GM18519 (cell line): ENCODE results near the gene PLRG1.

Experiments used
- ATAC-seq: cut with Tn5 transposase; IDR thresholded peaks from one replicate; pipeline ENCODE4 v1.9.1; 2021; ENCODE audit warnings: mild to moderate bottlenecking, moderate library complexity; ENCODE audit not compliant: unreplicated experiment, low FRiP score

The PLRG1 gene

GRCh38 chr4:154527308-154527707 is 22.9 kb downstream of the PLRG1 start:
- no peak for ATAC-seq

DNA sequence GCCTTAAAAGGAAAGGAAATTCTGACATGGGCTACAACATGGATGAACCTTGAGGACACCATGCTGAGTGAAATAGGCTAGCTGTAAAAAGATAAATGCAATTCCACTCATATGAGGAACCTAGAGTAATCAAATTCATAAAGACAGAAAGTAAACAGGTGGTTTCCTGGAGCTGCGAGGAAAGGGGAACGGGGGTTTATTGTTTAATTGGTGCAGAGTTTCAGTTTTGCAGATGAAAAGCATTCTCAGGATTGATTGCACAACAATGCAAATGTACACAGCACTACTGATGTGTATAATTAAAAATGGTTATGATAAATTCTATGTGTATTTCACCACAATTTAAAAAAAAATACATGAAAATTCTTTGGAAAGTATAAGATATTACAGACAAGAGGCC is 24.0 kb downstream of the PLRG1 start:
- peak; percentile 58 for ATAC-seq

GRCh38 chr4:154521607-154522006 is 28.6 kb downstream of the PLRG1 start:
- ATAC-seq, result no peak

DNA sequence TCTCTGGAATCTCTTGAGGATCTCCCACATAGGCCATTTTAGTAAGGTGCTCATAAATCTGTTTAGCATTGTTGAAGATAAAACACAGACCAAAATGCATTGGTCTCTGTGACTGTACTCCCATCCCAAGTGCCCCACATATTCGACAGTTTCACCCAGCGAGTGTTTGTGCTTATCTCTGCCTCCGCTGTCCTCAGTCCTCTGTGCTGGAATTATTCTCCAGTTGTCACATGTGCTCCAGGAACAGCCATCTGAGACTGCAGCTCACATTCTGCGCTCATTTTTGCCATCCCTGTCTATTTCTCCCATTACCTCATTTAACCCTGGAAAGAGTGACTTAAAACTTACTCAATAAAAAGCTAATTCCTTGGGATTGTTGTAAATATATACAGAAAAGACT is 31.0 kb downstream of the PLRG1 start:
- no peak for ATAC-seq

DNA sequence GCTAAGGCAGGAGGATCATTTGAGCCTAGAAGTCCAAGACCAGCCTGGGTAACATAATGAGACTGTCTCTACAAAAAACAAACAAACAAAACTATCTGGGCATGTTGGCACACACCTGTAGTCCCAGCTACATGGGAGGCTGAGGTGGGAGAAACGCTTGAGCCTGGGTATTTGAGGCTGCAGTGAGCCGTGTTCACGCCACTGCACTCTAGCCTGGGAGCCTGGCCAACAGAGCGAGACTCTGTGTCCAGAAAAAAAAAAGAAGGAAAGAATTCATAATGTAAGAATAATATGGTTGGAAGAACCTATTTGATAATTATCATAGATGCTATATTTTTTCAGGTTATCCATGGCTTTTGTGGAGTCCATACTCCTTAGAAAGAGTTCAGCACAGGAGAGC is 32.6 kb downstream of the PLRG1 start:
- ATAC-seq, result no peak

GRCh38 chr4:154516318-154517029 is 33.7 kb downstream of the PLRG1 start:
- no peak for ATAC-seq

- no peak for ATAC-seq
Measured at GRCh38 chr4:154511981-154512380, 38.2 kb downstream of the PLRG1 start.

GRCh38 chr4:154511548-154511947 is 38.7 kb downstream of the PLRG1 start:
- no peak for ATAC-seq

- no peak for ATAC-seq
Measured at GRCh38 chr4:154507156-154507555, 43.0 kb downstream of the PLRG1 start.

- no peak for ATAC-seq
Measured at GRCh38 chr4:154506253-154506652, 43.9 kb downstream of the PLRG1 start.

- ATAC-seq, result no peak
Measured at GRCh38 chr4:154503598-154503997, 46.6 kb downstream of the PLRG1 start.

GRCh38 chr4:154502111-154502510 is 48.1 kb downstream of the PLRG1 start:
- ATAC-seq, result no peak

DNA sequence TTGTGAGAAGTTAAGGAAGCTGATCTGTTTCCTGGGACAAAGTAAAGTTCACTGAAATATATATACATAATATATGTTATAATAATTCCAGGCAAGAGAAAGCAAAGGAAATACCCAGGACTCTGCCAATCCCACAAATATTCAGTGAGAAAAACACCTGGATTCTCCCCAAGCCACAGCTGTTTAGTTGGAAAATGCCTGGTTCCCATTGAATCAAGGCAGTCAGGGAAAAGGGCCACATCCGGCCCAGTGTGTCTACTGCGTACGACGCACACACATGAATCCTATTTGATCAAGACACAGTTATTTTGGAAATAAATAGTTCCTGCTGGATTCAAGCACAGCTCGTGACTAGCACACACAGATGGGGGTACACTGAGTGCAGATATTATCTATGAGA is 52.3 kb downstream of the PLRG1 start:
- ATAC-seq, result no peak

GRCh38 chr4:154495867-154496266 is 54.3 kb downstream of the PLRG1 start:
- no peak for ATAC-seq

DNA sequence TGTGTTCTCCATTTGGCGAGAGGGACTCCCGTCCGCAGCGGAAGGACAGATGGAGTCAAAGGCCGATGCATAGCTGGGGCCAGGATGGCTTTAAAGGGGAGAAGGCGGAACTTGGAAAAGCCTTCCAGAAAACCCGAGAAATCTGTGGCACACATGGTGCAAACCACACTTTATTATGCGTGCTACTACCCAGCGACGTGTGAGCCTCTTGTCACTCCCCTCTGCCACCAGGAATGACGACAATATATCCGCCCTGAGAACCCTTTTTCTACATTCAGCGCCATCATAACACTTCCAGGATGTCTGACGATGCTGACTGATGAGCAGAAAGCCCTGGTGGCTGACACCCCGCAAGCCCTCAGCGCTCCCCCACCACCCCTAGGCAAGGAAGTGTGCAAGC is 57.9 kb downstream of the PLRG1 start:
- no peak for ATAC-seq

DNA sequence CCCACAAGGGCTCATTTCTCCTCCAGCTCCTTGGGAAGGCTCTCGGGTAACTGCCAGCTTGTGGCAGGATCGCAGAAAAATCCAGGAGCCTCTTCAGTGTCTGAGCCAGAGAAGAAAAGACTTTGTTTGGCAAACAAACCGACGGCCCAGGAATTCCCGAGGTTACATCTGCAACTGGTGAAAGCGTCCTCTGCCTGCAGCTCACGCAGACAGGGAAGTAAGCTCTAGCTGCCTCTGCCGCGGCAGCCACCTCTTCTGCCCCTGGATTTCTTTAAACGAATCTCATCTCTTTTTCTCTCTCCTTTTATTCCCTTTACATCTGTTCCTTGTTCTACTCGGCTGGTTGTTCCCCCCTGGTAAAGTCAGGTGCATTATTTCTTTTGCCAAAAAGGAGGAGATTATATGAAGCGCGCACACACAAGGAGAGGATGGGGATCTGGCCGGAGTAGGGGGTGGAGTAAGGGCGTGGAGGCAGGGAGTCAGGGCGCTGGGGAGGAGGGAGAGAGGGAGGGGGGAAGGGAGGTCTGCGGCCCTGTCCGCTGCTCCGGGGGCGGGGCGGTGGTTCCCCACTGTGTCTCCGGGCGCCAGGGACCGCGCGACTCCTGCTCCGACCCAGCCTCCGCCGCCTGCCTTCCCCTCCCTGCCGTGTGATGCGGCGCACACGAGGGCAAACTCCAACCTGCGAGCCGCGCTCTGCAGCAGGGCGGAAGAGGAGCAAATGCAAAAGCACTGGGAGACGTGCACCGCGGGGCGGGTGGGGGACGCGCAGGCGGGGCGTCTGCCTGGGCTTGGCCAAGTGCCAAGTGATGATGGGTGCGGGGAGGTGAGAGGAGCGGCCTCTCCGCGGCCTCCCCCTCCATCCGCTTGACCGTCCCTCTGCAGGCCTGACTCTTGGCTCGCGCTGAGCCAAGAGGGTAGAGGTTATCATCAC is 58.6 kb downstream of the PLRG1 start, which contains the start of gene DCHS2:
DCHS2 (minus strand) TSS at position 459 of the 931 bp plus-strand sequence; CDS start at position 15, 444 bp downstream.
- peak; percentile 55 for ATAC-seq

DNA sequence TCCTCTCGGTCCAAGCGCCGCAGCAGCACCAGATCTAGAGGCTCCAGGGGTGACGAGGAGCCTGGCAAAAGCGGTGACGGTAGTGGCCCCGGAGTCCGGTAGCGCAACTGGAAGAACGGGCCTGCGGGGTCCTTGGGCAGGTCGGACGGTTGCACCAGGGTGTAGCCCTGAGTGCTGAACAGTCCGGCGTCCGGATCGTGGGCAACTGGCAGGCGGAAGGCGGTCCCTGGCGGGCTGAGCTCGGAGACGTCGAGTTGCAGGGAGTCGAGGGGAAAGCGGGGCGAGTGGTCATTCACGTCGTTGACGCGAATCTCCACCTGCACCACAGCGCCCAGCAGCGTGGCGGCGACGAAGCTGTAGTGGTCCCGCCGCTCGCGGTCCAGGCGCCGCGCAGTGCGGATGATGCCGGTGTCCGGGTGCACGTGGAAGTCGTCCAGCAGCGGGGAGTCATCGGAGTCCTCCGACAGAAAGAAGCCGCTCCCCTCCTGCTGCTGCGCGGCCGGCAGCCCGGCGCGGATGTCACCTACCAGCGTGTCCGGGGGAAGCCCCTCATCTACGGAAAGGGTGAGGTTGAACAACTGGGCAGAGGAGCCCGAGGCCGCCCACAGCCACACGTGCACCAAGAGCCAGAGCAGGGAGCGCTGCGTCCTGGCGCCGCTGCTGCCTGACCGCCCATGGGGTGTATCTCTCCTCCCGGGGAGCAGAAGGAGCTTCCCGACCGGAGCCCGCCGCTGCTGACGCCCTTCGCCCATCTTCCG is 59.4 kb downstream of the PLRG1 start:
- ATAC-seq, result peak; percentile 39

DNA sequence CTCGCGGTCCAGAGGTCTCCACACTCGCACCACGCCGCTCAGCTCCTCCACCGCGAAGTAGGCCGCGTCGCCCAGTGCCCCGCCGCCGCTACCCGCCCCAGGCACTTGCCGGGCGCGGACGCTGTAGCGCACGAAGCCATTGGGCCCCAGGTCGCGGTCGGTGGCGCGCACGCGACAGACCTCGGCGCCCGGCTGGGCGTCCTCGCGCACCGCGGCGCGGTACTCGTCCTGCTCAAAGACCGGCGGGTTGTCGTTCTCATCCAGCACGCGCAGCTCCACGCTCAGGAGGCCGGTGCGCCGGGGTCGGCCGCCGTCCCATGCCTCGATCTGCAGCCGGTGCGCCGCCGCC is 60.0 kb downstream of the PLRG1 start:
- ATAC-seq, result no peak

DNA sequence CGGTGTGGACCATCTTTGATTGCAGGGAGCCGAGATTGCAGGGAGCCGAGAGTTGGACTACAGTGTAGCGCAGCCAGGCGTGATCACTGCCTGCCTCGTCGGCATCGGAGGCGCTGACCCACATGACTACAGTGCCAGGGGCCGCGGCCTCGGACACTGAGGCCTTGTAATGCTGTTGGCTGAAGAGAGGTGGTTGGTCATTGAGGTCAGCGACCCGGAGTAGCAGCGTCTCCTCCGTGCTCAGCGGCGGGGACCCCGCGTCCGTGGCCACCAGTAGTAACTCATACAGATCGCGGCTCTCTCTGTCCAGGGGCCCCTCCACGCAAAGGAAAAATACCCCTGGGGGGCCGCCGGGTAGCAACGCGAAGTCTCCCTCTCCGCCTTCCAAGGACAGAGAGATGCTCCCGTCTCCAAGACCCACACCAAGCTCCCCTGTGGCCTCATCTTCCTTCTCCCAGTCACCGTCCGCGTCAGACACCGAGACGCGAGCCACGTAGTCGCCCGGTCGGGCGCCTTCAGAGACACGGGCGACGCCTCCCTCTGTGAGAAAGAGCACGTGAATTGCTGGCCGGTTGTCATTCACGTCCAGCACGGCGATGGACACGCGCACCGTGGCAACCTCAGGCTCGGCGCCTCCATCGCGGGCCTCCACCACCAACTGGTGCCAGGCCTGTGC is 60.5 kb downstream of the PLRG1 start:
- no peak for ATAC-seq

GRCh38 chr4:154487145-154487544 is 63.1 kb downstream of the PLRG1 start:
- no peak for ATAC-seq
